Measurements from ENCODE around the gene SLC16A10. TPM values are rescaled to one million over a fixed set of nuclear protein-coding genes. Genes with fewer than 3 reads are reported as not detected.

The SLC16A10 gene
- total and polyA plus RNA-seq, 2 donors from 2014 or later: 3.7 to 5.9 TPM

- no peaks in the 10 kb centered on the region for H3K27me3 ChIP-seq (ENCODE audit: control insufficient read depth, insufficient read depth, low read length)
- no peak overlapping the region for H3K9ac ChIP-seq (ENCODE audit: low read length in 3 of 3)
- no peak overlapping the region for H3K27ac ChIP-seq (ENCODE audit: low read depth in 2 of 2, low read length in 2 of 2)
- FAIRE-seq: no peak
- intact Hi-C loops (cut with DNase I): no loop called here
- H3K4me3 ChIP-seq (ENCODE audit: low read length in 3 of 3): no peak overlapping the region
- DNase-seq: peak in 2 of 5 donors; percentile 74 to 75
- TF ChIP-seq, protein P1, sequence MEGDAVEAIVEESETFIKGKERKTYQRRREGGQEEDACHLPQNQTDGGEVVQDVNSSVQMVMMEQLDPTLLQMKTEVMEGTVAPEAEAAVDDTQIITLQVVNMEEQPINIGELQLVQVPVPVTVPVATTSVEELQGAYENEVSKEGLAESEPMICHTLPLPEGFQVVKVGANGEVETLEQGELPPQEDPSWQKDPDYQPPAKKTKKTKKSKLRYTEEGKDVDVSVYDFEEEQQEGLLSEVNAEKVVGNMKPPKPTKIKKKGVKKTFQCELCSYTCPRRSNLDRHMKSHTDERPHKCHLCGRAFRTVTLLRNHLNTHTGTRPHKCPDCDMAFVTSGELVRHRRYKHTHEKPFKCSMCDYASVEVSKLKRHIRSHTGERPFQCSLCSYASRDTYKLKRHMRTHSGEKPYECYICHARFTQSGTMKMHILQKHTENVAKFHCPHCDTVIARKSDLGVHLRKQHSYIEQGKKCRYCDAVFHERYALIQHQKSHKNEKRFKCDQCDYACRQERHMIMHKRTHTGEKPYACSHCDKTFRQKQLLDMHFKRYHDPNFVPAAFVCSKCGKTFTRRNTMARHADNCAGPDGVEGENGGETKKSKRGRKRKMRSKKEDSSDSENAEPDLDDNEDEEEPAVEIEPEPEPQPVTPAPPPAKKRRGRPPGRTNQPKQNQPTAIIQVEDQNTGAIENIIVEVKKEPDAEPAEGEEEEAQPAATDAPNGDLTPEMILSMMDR (IDR thresholded peaks at IDR 0.05; ENCODE audit: borderline replicate concordance, extremely low read depth, insufficient read depth): peak; percentile 59
- H3K4me1 ChIP-seq (ENCODE audit: control insufficient read depth in 2 of 3, insufficient read depth in 2 of 3, low read depth in 1 of 3, low read length in 3 of 3): no peaks in the 10 kb centered on the region
- H3K36me3 ChIP-seq (ENCODE audit: control insufficient read depth in 2 of 3, insufficient read depth in 3 of 3, low read length in 3 of 3): no peaks in the 10 kb centered on the region
- H3K9me3 ChIP-seq (ENCODE audit: control insufficient read depth in 2 of 3, insufficient read depth in 1 of 3, low read length in 3 of 3): no peaks in the 10 kb centered on the region
Measured at GRCh38 chr6:111210194-111210728, 123.0 kb downstream of the SLC16A10 start.

DNA sequence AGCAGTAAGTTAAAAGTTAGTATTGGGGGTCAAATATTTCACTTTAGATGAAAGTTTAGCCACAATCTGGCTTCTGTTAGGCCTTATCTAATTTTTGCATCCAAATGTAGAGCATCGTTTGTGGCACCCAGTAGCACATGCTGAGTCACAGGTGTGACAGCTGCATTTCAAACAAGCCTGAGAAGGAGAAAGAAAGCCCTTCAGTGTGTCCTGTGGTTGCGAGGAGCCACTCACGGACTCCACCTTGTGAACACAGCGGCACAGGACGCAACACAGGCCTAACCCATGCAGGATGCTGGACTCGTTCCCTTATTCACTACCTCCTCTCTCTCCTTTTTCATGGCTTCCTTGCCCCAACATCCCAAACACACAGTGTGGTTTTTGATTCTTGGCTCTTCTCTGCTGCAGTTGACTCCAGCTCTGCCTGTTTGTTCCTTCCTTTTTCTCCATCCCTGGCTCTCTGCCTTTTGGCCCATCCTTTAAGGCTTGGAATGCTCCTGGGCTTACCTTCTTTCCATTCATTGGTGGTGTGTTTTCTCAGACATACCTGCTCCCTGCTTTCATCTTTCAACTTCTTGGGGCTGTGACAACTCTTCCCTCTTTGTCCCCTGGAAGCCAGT is 124.2 kb downstream of the SLC16A10 start:
- TF ChIP-seq, protein P1 (IDR thresholded peaks at IDR 0.05; ENCODE audit: borderline replicate concordance, extremely low read depth, insufficient read depth): no peak
- H3K4me3 ChIP-seq (ENCODE audit: low read length in 3 of 3): no peak overlapping the region
- DNase-seq (no peak), FAIRE-seq (no peak)
- intact Hi-C loops (cut with DNase I): no loop called here
- no peak overlapping the region for H3K9ac ChIP-seq (ENCODE audit: low read length in 3 of 3)
- no peak overlapping the region for H3K27ac ChIP-seq (ENCODE audit: low read depth in 2 of 2, low read length in 2 of 2)
- no peaks in the 10 kb centered on the region for H3K9me3 ChIP-seq (ENCODE audit: control insufficient read depth in 2 of 3, insufficient read depth in 1 of 3, low read length in 3 of 3)
- H3K4me1 ChIP-seq (ENCODE audit: control insufficient read depth in 2 of 3, insufficient read depth in 2 of 3, low read depth in 1 of 3, low read length in 3 of 3): no peaks in the 10 kb centered on the region
- H3K36me3 ChIP-seq (ENCODE audit: control insufficient read depth in 2 of 3, insufficient read depth in 3 of 3, low read length in 3 of 3): no peaks in the 10 kb centered on the region
- no peaks in the 10 kb centered on the region for H3K27me3 ChIP-seq (ENCODE audit: control insufficient read depth, insufficient read depth, low read length)

- TF ChIP-seq, protein P1 (IDR thresholded peaks at IDR 0.05; ENCODE audit: borderline replicate concordance, extremely low read depth, insufficient read depth): no peak
- FAIRE-seq (no peak), DNase-seq (no peak)
- no peaks in the 10 kb centered on the region for H3K27me3 ChIP-seq (ENCODE audit: control insufficient read depth, insufficient read depth, low read length)
- no peaks in the 10 kb centered on the region for H3K4me1 ChIP-seq (ENCODE audit: control insufficient read depth in 2 of 3, insufficient read depth in 2 of 3, low read depth in 1 of 3, low read length in 3 of 3)
- H3K27ac ChIP-seq (ENCODE audit: low read depth in 2 of 2, low read length in 2 of 2): no peak overlapping the region
- no peak overlapping the region for H3K4me3 ChIP-seq (ENCODE audit: low read length in 3 of 3)
- H3K9ac ChIP-seq (ENCODE audit: low read length in 3 of 3): no peak overlapping the region
- no peaks in the 10 kb centered on the region for H3K36me3 ChIP-seq (ENCODE audit: control insufficient read depth in 2 of 3, insufficient read depth in 3 of 3, low read length in 3 of 3)
- intact Hi-C loops (cut with DNase I): no loop called here
- no peaks in the 10 kb centered on the region for H3K9me3 ChIP-seq (ENCODE audit: control insufficient read depth in 2 of 3, insufficient read depth in 1 of 3, low read length in 3 of 3)
Measured at GRCh38 chr6:111212625-111213024, 125.3 kb downstream of the SLC16A10 start.
